T47D (cell line): ENCODE data around the gene ANAPC5.
"Not testable (repeated sequence)": the region's sequence is repeated elsewhere in the genome, so short reads cannot be mapped to it uniquely, and the experiment has no call there.

ENCODE experiments used
- DNase-seq, 2 experiments: peaks; one replicate each; pipeline versions ENCODE4 v3.0.0 to v3.0.0-alpha.2; 2011 to 2012; ENCODE audit warnings: low read depth in 1 of 2, low spot score in 1 of 2
- JUND ChIP-seq: IDR thresholded peaks from 2 replicates; pipeline ENCODE4 v1.6.1; 2012; ENCODE audit warnings: low read depth
- in situ Hi-C: cut with HindIII; loops from 2 replicates; pipeline ENCODE4 v1.10.0; 2016; ENCODE audit warnings: low sequenced_read_pairs, low pct_unique_long_range_greater_than_20kb

Gene ANAPC5, protein sequence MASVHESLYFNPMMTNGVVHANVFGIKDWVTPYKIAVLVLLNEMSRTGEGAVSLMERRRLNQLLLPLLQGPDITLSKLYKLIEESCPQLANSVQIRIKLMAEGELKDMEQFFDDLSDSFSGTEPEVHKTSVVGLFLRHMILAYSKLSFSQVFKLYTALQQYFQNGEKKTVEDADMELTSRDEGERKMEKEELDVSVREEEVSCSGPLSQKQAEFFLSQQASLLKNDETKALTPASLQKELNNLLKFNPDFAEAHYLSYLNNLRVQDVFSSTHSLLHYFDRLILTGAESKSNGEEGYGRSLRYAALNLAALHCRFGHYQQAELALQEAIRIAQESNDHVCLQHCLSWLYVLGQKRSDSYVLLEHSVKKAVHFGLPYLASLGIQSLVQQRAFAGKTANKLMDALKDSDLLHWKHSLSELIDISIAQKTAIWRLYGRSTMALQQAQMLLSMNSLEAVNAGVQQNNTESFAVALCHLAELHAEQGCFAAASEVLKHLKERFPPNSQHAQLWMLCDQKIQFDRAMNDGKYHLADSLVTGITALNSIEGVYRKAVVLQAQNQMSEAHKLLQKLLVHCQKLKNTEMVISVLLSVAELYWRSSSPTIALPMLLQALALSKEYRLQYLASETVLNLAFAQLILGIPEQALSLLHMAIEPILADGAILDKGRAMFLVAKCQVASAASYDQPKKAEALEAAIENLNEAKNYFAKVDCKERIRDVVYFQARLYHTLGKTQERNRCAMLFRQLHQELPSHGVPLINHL

DNA sequence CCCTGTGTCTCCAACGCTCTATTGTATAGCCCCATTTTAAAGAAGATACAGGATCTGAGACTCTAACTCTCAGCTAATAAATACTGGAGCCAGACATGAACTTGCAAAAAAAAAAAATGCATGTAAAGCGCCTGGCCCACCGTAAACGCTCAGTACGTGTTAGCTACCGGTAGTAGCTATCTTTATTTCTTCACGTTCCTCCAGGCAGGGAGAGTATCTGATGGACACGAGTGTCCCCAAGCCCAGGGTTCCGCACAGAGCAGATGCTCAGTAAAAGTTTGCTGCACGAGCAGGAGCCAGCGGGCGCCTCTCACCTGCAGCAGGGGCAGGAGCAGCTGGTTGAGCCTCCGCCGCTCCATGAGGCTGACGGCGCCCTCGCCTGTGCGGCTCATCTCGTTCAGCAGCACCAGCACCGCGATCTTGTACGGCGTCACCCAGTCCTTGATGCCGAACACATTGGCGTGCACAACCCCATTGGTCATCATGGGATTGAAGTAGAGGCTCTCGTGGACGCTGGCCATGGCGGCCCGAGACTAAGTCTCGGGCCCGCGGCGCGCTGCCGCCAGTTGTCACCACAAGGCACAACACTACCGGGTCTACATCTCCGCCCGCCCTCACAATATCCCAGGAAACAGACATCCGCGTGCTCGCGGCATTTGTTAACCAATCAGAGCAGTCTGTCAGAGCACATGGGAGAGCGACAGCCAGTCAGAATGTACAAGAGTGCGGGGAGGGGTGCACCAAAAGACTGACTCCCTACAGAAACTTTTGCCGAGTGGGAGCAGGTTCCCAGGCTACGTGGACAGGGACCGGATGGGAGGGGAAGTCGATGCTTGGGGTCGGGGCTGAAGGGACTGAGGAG is at the start of gene ANAPC5:
Gene ANAPC5, minus strand, starts transcription at position 592 of the 862 bp plus-strand sequence. Its CDS starts 71 bp downstream, at position 521.
- no peak for TF ChIP-seq JUND
- peak; percentile 98 to 100 for DNase-seq
- in situ Hi-C loops, result no loop called here

- peak in 1 of 2 experiments; percentile 53 for DNase-seq
- TF ChIP-seq JUND, result no peak
- in situ Hi-C loops, result no loop called here
Observed at GRCh38 chr12:121400332-121401139, 48.3 kb upstream of the ANAPC5 start.

DNA sequence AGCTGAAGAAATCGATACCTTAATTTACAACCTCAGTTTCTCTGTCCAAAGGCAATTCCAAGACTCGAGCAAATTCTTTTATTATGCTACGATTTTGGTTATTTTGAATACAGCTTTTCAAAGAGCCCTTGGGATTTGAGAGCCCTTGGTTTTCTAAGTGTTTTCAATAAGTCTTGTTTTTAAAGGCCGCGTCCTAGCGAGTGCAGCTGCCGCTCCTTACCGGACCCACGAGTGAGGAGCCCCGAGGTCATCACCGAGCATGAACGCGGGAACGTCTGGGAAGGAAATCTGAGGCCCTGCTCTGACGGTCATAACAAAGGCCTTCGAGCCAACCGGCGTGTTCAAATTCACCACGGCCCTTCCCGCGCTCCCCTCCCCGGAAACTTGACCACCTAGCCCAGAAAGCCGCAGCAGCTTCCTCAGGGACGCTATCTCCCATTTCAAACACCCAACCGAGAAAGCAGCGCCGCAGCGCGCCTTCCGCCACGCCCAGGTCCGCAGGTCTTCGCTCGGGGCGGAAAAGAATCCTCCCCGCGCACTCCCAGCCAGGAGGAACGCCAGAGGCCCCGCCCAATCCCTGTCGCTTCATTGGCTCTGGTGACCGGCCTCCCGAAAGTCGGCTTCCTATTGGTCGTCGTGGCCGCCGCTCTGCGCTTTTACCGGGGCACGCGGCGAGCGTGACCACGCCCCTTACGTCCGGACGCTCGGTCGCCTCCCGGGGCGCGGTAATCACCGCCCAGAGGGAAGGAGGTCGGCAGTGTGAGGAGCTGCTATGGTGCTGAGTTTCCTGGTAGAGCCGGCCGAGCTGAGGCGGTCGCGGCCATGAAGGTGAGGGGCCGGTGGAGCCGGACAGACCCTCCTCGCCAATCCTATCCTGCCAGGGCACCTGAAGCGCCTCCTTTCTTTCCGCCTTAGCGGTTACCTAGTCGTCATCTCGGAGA is 47.5 kb upstream of the ANAPC5 start, which contains the start of gene RNF34:
Gene RNF34, plus strand, starts transcription at position 728 of the 941 bp plus-strand sequence. Its CDS starts 95 bp downstream, at position 823.
- no peak for TF ChIP-seq JUND
- in situ Hi-C loops, result no loop called here
- peak; percentile 95 to 99 for DNase-seq

- no peak for DNase-seq
- in situ Hi-C loops, result no loop called here
- no peak for TF ChIP-seq JUND
Observed at GRCh38 chr12:121398355-121398754, 46.1 kb upstream of the ANAPC5 start.

GRCh38 chr12:121397521-121397920 is 45.3 kb upstream of the ANAPC5 start:
- no peak for DNase-seq
- TF ChIP-seq JUND, result no peak
- in situ Hi-C loops, result no loop called here

DNA sequence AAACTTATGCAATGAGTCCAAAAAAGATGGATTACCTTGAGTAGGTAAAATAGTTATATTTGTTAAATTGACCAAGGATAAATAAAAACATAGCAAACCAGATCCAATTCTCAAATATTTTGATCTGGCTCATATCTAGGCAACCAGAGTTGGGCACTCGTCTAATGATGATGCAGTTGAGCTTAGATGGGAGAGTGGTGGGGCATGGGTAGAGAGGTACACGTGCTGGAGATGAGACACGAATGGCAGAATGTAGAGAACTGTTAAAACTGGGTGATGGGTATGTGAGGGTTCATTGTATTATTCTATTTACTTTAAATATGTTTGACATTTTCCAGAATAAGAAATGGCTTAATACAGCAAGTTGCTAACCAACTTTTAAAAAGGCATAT is 40.1 kb upstream of the ANAPC5 start:
- no peak for DNase-seq
- in situ Hi-C loops, result no loop called here
- TF ChIP-seq JUND, result no peak

GRCh38 chr12:121391619-121392324 is 39.6 kb upstream of the ANAPC5 start:
- DNase-seq, result peak in 1 of 2 experiments; percentile 12
- in situ Hi-C loops, result no loop called here
- no peak for TF ChIP-seq JUND

- TF ChIP-seq JUND, result no peak
- no peak for DNase-seq
- in situ Hi-C loops, result no loop called here
Observed at GRCh38 chr12:121390856-121391255, 38.6 kb upstream of the ANAPC5 start.

- in situ Hi-C loops, result no loop called here
- DNase-seq, result no peak
- no peak for TF ChIP-seq JUND
Observed at GRCh38 chr12:121388421-121388981, 36.3 kb upstream of the ANAPC5 start.

GRCh38 chr12:121384891-121385290 is 32.7 kb upstream of the ANAPC5 start:
- in situ Hi-C loops, DNase-seq: not testable (repeated sequence)
